H1 (cell line): Measurements from ENCODE around the gene S100A8. TPM values are rescaled to one million over a fixed set of nuclear protein-coding genes. Genes with fewer than 3 reads are reported as not detected.

ENCODE experiments used
- CTCF ChIA-PET: fragments of 300-600 bp; sonication (Branson Sonifier 250); formaldehyde crosslinking; loops from one replicate; lab custom pipeline; 2021; ENCODE audit not compliant: partially characterized antibody; lab: Charles Lee
- POLR2A ChIA-PET: fragments of 300-600 bp; sonication (Branson Sonifier 250); formaldehyde crosslinking; loops from one replicate; lab custom pipeline; 2021; ENCODE audit warnings: inconsistent platforms; ENCODE audit not compliant: partially characterized antibody; lab: Charles Lee
- DNase-seq, 2 experiments: peaks; one replicate each; pipeline versions ENCODE4 v3.0.0 to v3.0.0-alpha.2; 2010 to 2022; ENCODE audit warnings: low spot score in 2 of 2, low read depth in 1 of 2, mixed read lengths in 1 of 2
- FAIRE-seq: peaks from 2 replicates; lab custom pipeline; 2011; peaks lifted over from hg19 to GRCh38; lab: Jason Lieb, UNC
- H2AFZ ChIP-seq: 2 replicates; pipeline ENCODE4 v1.8.1; 2012; ENCODE audit warnings: low read length, inconsistent platforms
- H2AK5ac ChIP-seq: 2 replicates; pipeline ENCODE4 v1.6.1; 2013; ENCODE audit warnings: low read depth, low read length
- H2BK120ac ChIP-seq: replicated peaks from 2 replicates; pipeline ENCODE3; 2013; ENCODE audit warnings: low read depth, low read length, inconsistent platforms
- H2BK12ac ChIP-seq: 2 replicates; pipeline ENCODE4 v1.6.1; 2013; ENCODE audit warnings: low read depth, low read length
- H2BK15ac ChIP-seq: 2 replicates; pipeline ENCODE4 v1.6.1; 2013; ENCODE audit warnings: low read length
- H2BK20ac ChIP-seq: 2 replicates; pipeline ENCODE4 v1.6.1; 2013; ENCODE audit warnings: low read length
- H2BK5ac ChIP-seq: 2 replicates; pipeline ENCODE4 v1.6.1; 2013; ENCODE audit warnings: low read depth, low read length
- H3K14ac ChIP-seq: 2 replicates; pipeline ENCODE4 v1.6.1; 2013; ENCODE audit warnings: inconsistent platforms; ENCODE audit not compliant: insufficient read length
- H3K18ac ChIP-seq: 2 replicates; pipeline ENCODE4 v1.6.1; 2013; ENCODE audit warnings: low read length; ENCODE audit errors: extremely low read depth
- H3K23ac ChIP-seq: 2 replicates; pipeline ENCODE4 v1.6.1; 2013; ENCODE audit warnings: inconsistent platforms; ENCODE audit not compliant: insufficient read length
- H3K23me2 ChIP-seq: 2 replicates; pipeline ENCODE4 v1.6.1; 2013; ENCODE audit warnings: low read depth, low read length
- H3K27ac ChIP-seq: 2 replicates; pipeline ENCODE4 v1.6.1; 2011; ENCODE audit warnings: low read depth, low read length, inconsistent platforms
- H3K27me3 ChIP-seq, 4 experiments: replicated peaks in 1 of 4; 1 replicate in 1 of 4; 2 replicates in 3 of 4; pipeline versions ENCODE4 v1.6.1 to v1.8.1; 2011 to 2013; ENCODE audit warnings: low read length in 3 of 4, mild to moderate bottlenecking in 3 of 4, inconsistent platforms in 2 of 4, mixed read lengths in 2 of 4, moderate library complexity in 1 of 4; ENCODE audit not compliant: control insufficient read depth in 3 of 4, insufficient read depth in 3 of 4; ENCODE audit errors: extremely low read depth in 1 of 4
- H3K36me3 ChIP-seq, 4 experiments: 2 replicates each; pipeline versions ENCODE4 v1.6.1 to v1.8.1; 2011 to 2013; ENCODE audit warnings: mild to moderate bottlenecking in 4 of 4, low read length in 3 of 4, moderate library complexity in 2 of 4, control low read depth in 1 of 4, inconsistent platforms in 1 of 4; ENCODE audit not compliant: insufficient read depth in 4 of 4, control insufficient read depth in 2 of 4
- H3K4ac ChIP-seq: replicated peaks from 2 replicates; pipeline ENCODE3; 2013; ENCODE audit warnings: low read length, low read depth, mixed read lengths, inconsistent platforms; ENCODE audit not compliant: insufficient read length
- H3K4me1 ChIP-seq, 4 experiments: replicated peaks in 1 of 4; 1 replicate in 1 of 4; 2 replicates in 3 of 4; pipeline versions ENCODE4 v1.6.1 to v1.8.1; 2011 to 2013; ENCODE audit warnings: low read length in 3 of 4, inconsistent platforms in 2 of 4, mixed read lengths in 1 of 4; ENCODE audit not compliant: insufficient read depth in 4 of 4, control insufficient read depth in 3 of 4
- H3K4me2 ChIP-seq, 2 experiments: 2 replicates each; pipeline versions ENCODE4 v1.6.1 to v1.8.1; 2011 to 2013; ENCODE audit warnings: low read depth in 2 of 2, low read length in 2 of 2, control low read depth in 1 of 2, inconsistent platforms in 1 of 2, mild to moderate bottlenecking in 1 of 2; ENCODE audit not compliant: insufficient read depth in 1 of 2
- H3K4me3 ChIP-seq, 4 experiments: fragments of 200-600, 300-600 bp in 1 of 4; sonication (generic), shearing (Covaris generic), sonication (Bioruptor Twin) in 1 of 4; 2 replicates each; pipeline versions ENCODE4 v1.5.1 to v1.8.1; 2011 to 2016; ENCODE audit warnings: low read length in 4 of 4, low read depth in 3 of 4, control low read depth in 2 of 4, inconsistent platforms in 2 of 4, mild to moderate bottlenecking in 2 of 4, mixed read lengths in 1 of 4, moderate library complexity in 1 of 4; ENCODE audit not compliant: insufficient read depth in 2 of 4; ENCODE audit errors: extremely low read depth in 1 of 4
- H3K56ac ChIP-seq: replicated peaks from 2 replicates; pipeline ENCODE3; 2013; ENCODE audit warnings: low read depth, mild to moderate bottlenecking, mixed read lengths, low read length, inconsistent platforms; ENCODE audit not compliant: insufficient read length
- H3K79me1 ChIP-seq: 2 replicates; pipeline ENCODE4 v1.6.1; 2013; ENCODE audit warnings: low read depth, low read length, control low read depth
- H3K79me2 ChIP-seq, 2 experiments: 2 replicates each; pipeline versions ENCODE4 v1.6.1 to v1.8.1; 2012 to 2013; ENCODE audit warnings: low read length in 2 of 2, mild to moderate bottlenecking in 2 of 2, inconsistent platforms in 1 of 2; ENCODE audit not compliant: insufficient read depth in 2 of 2, control insufficient read depth in 1 of 2
- H3K9ac ChIP-seq, 4 experiments: replicated peaks in 1 of 4; 1 replicate in 1 of 4; 2 replicates in 3 of 4; pipeline versions ENCODE4 v1.6.1 to v1.8.1; 2011 to 2013; ENCODE audit warnings: low read depth in 3 of 4, low read length in 3 of 4, control low read depth in 2 of 4, mild to moderate bottlenecking in 2 of 4, moderate library complexity in 2 of 4, inconsistent platforms in 1 of 4; ENCODE audit errors: extremely low read depth in 1 of 4
- H3K9me3 ChIP-seq, 2 experiments: 2 replicates each; pipeline versions ENCODE4 v1.6.1 to v1.8.1; 2012 to 2013; ENCODE audit warnings: mild to moderate bottlenecking in 2 of 2, moderate library complexity in 2 of 2, control low read depth in 1 of 2, inconsistent platforms in 1 of 2, low read depth in 1 of 2, low read length in 1 of 2, mixed read lengths in 1 of 2; ENCODE audit not compliant: insufficient read depth in 2 of 2
- H4K20me1 ChIP-seq, 2 experiments: replicated peaks in 1 of 2; 2 replicates each; pipeline versions ENCODE3 to v1.8.1; 2011 to 2013; ENCODE audit warnings: inconsistent platforms in 2 of 2, low read length in 2 of 2, mild to moderate bottlenecking in 1 of 2; ENCODE audit not compliant: insufficient read depth in 2 of 2, control insufficient read depth in 1 of 2
- H4K5ac ChIP-seq: 2 replicates; pipeline ENCODE4 v1.6.1; 2013; ENCODE audit warnings: low read length, low read depth, mixed read lengths, inconsistent platforms; ENCODE audit not compliant: insufficient read length
- H4K8ac ChIP-seq: 2 replicates; pipeline ENCODE4 v1.8.0; 2013; ENCODE audit warnings: mild to moderate bottlenecking, moderate library complexity, low read length, inconsistent platforms; ENCODE audit not compliant: insufficient read depth; ENCODE audit errors: extremely low read depth
- H4K91ac ChIP-seq: replicated peaks from 2 replicates; pipeline ENCODE3; 2013; ENCODE audit warnings: low read length, mixed read lengths, inconsistent platforms; ENCODE audit not compliant: insufficient read length
- CTBP2 ChIP-seq: IDR thresholded peaks from 2 replicates; pipeline ENCODE4 v1.7.0; 2011; ENCODE audit warnings: borderline replicate concordance, mild to moderate bottlenecking, moderate library complexity, mixed read lengths, low read length; ENCODE audit not compliant: insufficient read depth, insufficient read length
- GABPA ChIP-seq: IDR thresholded peaks from 2 replicates; pipeline ENCODE4 v1.6.1; 2011; ENCODE audit warnings: mild to moderate bottlenecking, low read length, moderate library complexity, borderline replicate concordance; ENCODE audit not compliant: insufficient read depth
- HDAC2 ChIP-seq, 2 experiments: fragments of 300-600 bp in 1 of 2; sonication (generic) in 1 of 2; IDR thresholded peaks; 2 replicates each; pipeline ENCODE4 v1.6.1; 2011 to 2012; ENCODE audit warnings: low read depth in 2 of 2, low read length in 2 of 2, mild to moderate bottlenecking in 2 of 2, moderate library complexity in 2 of 2, borderline replicate concordance in 1 of 2, inconsistent platforms in 1 of 2
- KDM1A ChIP-seq: fragments of 200-600, 300-600 bp; sonication (generic); IDR thresholded peaks from 2 replicates; pipeline ENCODE4 v1.7.1; 2016; ENCODE audit warnings: mild to moderate bottlenecking, low read length, borderline replicate concordance
- NRF1 ChIP-seq: IDR thresholded peaks from 2 replicates; pipeline ENCODE4 v1.6.1; 2011; ENCODE audit warnings: mild to moderate bottlenecking, low read depth, low read length, improper control_type of control experiment
- TBP ChIP-seq: IDR thresholded peaks from 2 replicates; pipeline ENCODE4 v1.6.1; 2011; ENCODE audit warnings: low read depth, low read length, improper control_type of control experiment
- WGBS, 2 experiments: shearing (Covaris generic) in 1 of 2; methylation state at CpG; one replicate each; pipeline versions ENCODE4 v1.1.6 to v1.1.7; 2013 to 2015; ENCODE audit warnings: low lambda C conversion rate in 2 of 2, mixed read lengths in 2 of 2, inconsistent platforms in 1 of 2, low coverage in 1 of 2, missing lambda C conversion rate in 1 of 2; ENCODE audit not compliant: insufficient replicate concordance in 2 of 2, insufficient coverage in 1 of 2, insufficient read length in 1 of 2; ENCODE audit errors: extremely low coverage in 1 of 2, missing lambda C conversion rate in 1 of 2; 5-methylcytosine and 5-hydroxymethylcytosine counted together
- polyA plus RNA-seq, 7 experiments: library from polyadenylated mRNA; depleted of rRNA in 3 of 7; stranded (reverse) in 5 of 7; unstranded in 2 of 7; fragments of >200 nt in 5 of 7; fragments of 200-250 nt in 2 of 7; gene quantifications; 1 replicate in 5 of 7; 2 replicates in 1 of 7; 4 replicates in 1 of 7; pipeline versions ENCODE4 v1.2.1 to v1.2.3, GENCODE V29; 2011 to 2013; ENCODE audit warnings: missing spikeins in 2 of 7, mixed read lengths in 2 of 7
- total RNA-seq: library from RNA; stranded (reverse); fragmentation: NEBNext Ultra II Directional; extraction: Animal tissue kit (Norgen Biotek cat#: 25700); gene quantifications from 2 replicates; pipeline ENCODE4 v1.2.1, GENCODE V29; 2021
- TF ChIP-seq, protein P1 (sequence below): IDR thresholded peaks from 2 replicates; pipeline ENCODE4 v1.6.1; 2012; ENCODE audit warnings: inconsistent platforms

S100A8 gene
- total and polyA plus RNA-seq, 2 of the 8 experiments (the other 6 are each of a cell fraction or from before 2014, with no cell fraction given) = not detected

- Histone ChIP-seq H3K36me3 (no peaks in the 10 kb centered on the region), H2BK120ac (no peak overlapping the region), H2BK12ac (no peak overlapping the region; the same call in 1 of the 2 replicates), H3K4me1 (no peaks in the 10 kb centered on the region), H3K27me3 (no peaks in the 10 kb centered on the region), H4K91ac (no peak overlapping the region), H3K4me2 (no peak overlapping the region), H2AFZ (no peak overlapping the region), H4K5ac (no peak overlapping the region), H3K18ac (no peak overlapping the region), H3K4me3 (no peak overlapping the region), H4K8ac (no peak overlapping the region), H3K14ac (no peak overlapping the region), H3K79me1 (no peaks in the 10 kb centered on the region), H2BK20ac (no peak overlapping the region), H3K79me2 (no peaks in the 10 kb centered on the region), H3K56ac (no peak overlapping the region), H3K23ac (no peak overlapping the region), H4K20me1 (no peaks in the 10 kb centered on the region), H2BK15ac (no peak overlapping the region), H2AK5ac (no peak overlapping the region), H3K4ac (no peak overlapping the region), H3K9me3 (no peaks in the 10 kb centered on the region), H3K9ac (no peak overlapping the region), H3K27ac (no peak overlapping the region), H2BK5ac (no peak overlapping the region), H3K23me2 (no peaks in the 10 kb centered on the region)
- WGBS, 2 experiments = 76% methylated on average over 4 of the region's 6 CpGs; no CpG with 5 or more reads in 1 of the 2 experiments
- no peak for FAIRE-seq
- ChIA-PET POLR2A (no interaction called here), CTCF (interaction anchor here (1.1 to 6.4 kb wide), 4 partner anchors 44 to 95 kb away, joined by 3 to 63 read pairs (median 6); partner anchors contain the start of gene PGLYRP4)
- peak in 1 of 2 experiments; percentile 32 for DNase-seq
- TF ChIP-seq NRF1 = no peak
- TF ChIP-seq TBP = no peak
- TF ChIP-seq HDAC2 (IDR thresholded peaks at IDR 0.05; ENCODE audit: borderline replicate concordance in 1 of 2, low read depth in 2 of 2, low read length in 2 of 2) = no peak
- no peak for TF ChIP-seq CTBP2
- no peak for TF ChIP-seq GABPA
- TF ChIP-seq KDM1A = no peak
- TF ChIP-seq, protein P1, sequence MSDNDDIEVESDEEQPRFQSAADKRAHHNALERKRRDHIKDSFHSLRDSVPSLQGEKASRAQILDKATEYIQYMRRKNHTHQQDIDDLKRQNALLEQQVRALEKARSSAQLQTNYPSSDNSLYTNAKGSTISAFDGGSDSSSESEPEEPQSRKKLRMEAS = no peak
Measured at GRCh38 chr1:153397924-153398651, 7.2 kb upstream of the S100A8 start.
